DND-41 (cell line): ENCODE results near the gene TMPRSS11D.

Experiments
- ATAC-seq: fragments of 200-7000 bp; cut with Tn5 transposase; 3 replicates; pipeline ENCODE4 v1.9.1; 2021; ENCODE audit warnings: low read depth; ENCODE audit not compliant: insufficient read depth
- DNase-seq: peaks from one replicate; pipeline ENCODE4 v3.0.0-alpha.2; 2020
- H2AFZ ChIP-seq: 2 replicates; pipeline ENCODE4 v1.6.0; 2012; ENCODE audit warnings: low read depth, low read length
- H3K27ac ChIP-seq: 2 replicates; pipeline ENCODE4 v1.5.1; 2012; ENCODE audit warnings: low read length, inconsistent platforms
- H3K27me3 ChIP-seq: fragments of 200-600 bp; sonication (generic); 2 replicates; pipeline ENCODE4 v1.6.0; 2012; ENCODE audit warnings: low read length, mild to moderate bottlenecking, inconsistent platforms; ENCODE audit not compliant: insufficient read depth, poor library complexity
- H3K36me3 ChIP-seq: 2 replicates; pipeline ENCODE4 v1.5.1; 2012; ENCODE audit warnings: low read length, inconsistent platforms; ENCODE audit not compliant: insufficient read depth
- H3K4me1 ChIP-seq: 2 replicates; pipeline ENCODE4 v1.5.1; 2012; ENCODE audit warnings: mild to moderate bottlenecking, low read length; ENCODE audit not compliant: insufficient read depth
- H3K4me2 ChIP-seq: 2 replicates; pipeline ENCODE4 v1.6.0; 2012; ENCODE audit warnings: mild to moderate bottlenecking, moderate library complexity, low read length, inconsistent platforms; ENCODE audit not compliant: insufficient read depth
- H3K4me3 ChIP-seq, 2 experiments: fragments of 200-600 bp in 1 of 2; shearing (Covaris generic) in 1 of 2; 2 replicates each; pipeline ENCODE4 v1.5.1; 2012 to 2016; ENCODE audit warnings: inconsistent platforms in 2 of 2, low read length in 2 of 2, mild to moderate bottlenecking in 2 of 2, low read depth in 1 of 2, moderate library complexity in 1 of 2
- H3K79me2 ChIP-seq: 2 replicates; pipeline ENCODE4 v1.6.0; 2012; ENCODE audit warnings: low read length, inconsistent platforms; ENCODE audit not compliant: insufficient read depth
- H3K9ac ChIP-seq: 2 replicates; pipeline ENCODE4 v1.6.0; 2012; ENCODE audit warnings: low read depth, mild to moderate bottlenecking, inconsistent platforms, low read length, moderate library complexity
- H3K9me3 ChIP-seq: 2 replicates; pipeline ENCODE4 v1.5.1; 2012; ENCODE audit warnings: low read length, moderate library complexity, mild to moderate bottlenecking, inconsistent platforms; ENCODE audit not compliant: insufficient read depth, severe bottlenecking
- H4K20me1 ChIP-seq: 2 replicates; pipeline ENCODE4 v1.6.0; 2012; ENCODE audit warnings: low read length; ENCODE audit not compliant: insufficient read depth
- CTCF ChIP-seq: IDR thresholded peaks from 2 replicates; pipeline ENCODE4 v1.5.1; 2012; ENCODE audit warnings: borderline replicate concordance, low read length, moderate library complexity, mild to moderate bottlenecking; ENCODE audit not compliant: poor library complexity, severe bottlenecking; ENCODE audit errors: extremely low read depth
- EZH2 ChIP-seq: IDR thresholded peaks from 3 replicates; pipeline ENCODE4 v1.6.1; 2012; ENCODE audit warnings: borderline replicate concordance, low read depth, mild to moderate bottlenecking, moderate library complexity, low read length, inconsistent platforms; ENCODE audit not compliant: severe bottlenecking

The TMPRSS11D gene

GRCh38 chr4:67918428-67918827 lies 34.6 kb upstream of the TMPRSS11D start:
- H3K4me1 ChIP-seq: peaks cover 12% of the 10 kb centered on the region
- ATAC-seq: 0 out of 3 replicates have a peak, but pooled peaks have one; percentile 35
- no peak overlapping the region for H3K4me2 ChIP-seq
- no peaks in the 10 kb centered on the region for H4K20me1 ChIP-seq
- no peak for DNase-seq
- H3K36me3 ChIP-seq: no peaks in the 10 kb centered on the region
- TF ChIP-seq CTCF: peak; percentile 61
- no peak for TF ChIP-seq EZH2
- H3K27ac ChIP-seq: no peak overlapping the region
- H2AFZ ChIP-seq: no peak overlapping the region
- no peaks in the 10 kb centered on the region for H3K9me3 ChIP-seq
- no peak overlapping the region for H3K9ac ChIP-seq
- H3K4me3 ChIP-seq: no peak overlapping the region
- H3K27me3 ChIP-seq: no peaks in the 10 kb centered on the region
- H3K79me2 ChIP-seq: no peaks in the 10 kb centered on the region

- Histone ChIP-seq H2AFZ (no peak overlapping the region), H3K79me2 (no peaks in the 10 kb centered on the region), H3K27me3 (no peaks in the 10 kb centered on the region), H3K9me3 (no peaks in the 10 kb centered on the region), H3K36me3 (no peaks in the 10 kb centered on the region), H3K4me2 (no peak overlapping the region; the same call in 1 of the 2 replicates), H4K20me1 (no peaks in the 10 kb centered on the region), H3K9ac (no peak overlapping the region), H3K27ac (no peak overlapping the region; the same call in 1 of the 2 replicates), H3K4me1 (peaks cover 12% of the 10 kb centered on the region), H3K4me3 (no peak overlapping the region)
- peak; percentile 96 for ATAC-seq
- TF ChIP-seq CTCF: no peak
- DNase-seq: peak; percentile 67
These were observed 31.7 kb upstream of the TMPRSS11D start for GRCh38 chr4:67915400-67915966.

- H3K9ac ChIP-seq: no peak overlapping the region
- H3K36me3 ChIP-seq: no peaks in the 10 kb centered on the region
- no peak for DNase-seq
- no peak overlapping the region for H2AFZ ChIP-seq
- no peak overlapping the region for H3K4me2 ChIP-seq
- peaks cover 12% of the 10 kb centered on the region for H3K4me1 ChIP-seq
- H3K27me3 ChIP-seq: no peaks in the 10 kb centered on the region
- H3K9me3 ChIP-seq: no peaks in the 10 kb centered on the region
- H3K4me3 ChIP-seq: no peak overlapping the region
- no peaks in the 10 kb centered on the region for H3K79me2 ChIP-seq
- H4K20me1 ChIP-seq: no peaks in the 10 kb centered on the region
- no peak for ATAC-seq
- H3K27ac ChIP-seq: no peak overlapping the region
- TF ChIP-seq EZH2: no peak
- no peak for TF ChIP-seq CTCF
These were observed 28.3 kb upstream of the TMPRSS11D start for GRCh38 chr4:67912080-67912479.

DNA sequence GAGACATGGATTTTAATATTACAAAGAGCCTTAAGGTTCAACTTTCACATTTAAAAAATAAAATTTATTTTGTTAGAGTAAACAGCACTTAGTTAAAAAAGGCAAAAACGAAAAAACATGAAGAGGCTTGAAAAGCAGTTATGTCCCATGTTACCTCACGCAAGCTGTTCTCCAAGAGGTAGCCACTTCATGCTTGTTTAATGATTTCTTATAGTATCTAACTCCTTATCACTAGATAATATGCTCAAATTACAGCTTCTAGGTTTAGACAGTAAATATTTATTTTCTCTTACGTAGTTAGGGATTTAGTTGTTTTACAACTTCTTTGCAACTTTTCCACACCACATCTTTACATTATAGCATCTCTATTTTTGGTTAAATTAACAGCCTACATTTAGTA lies 27.8 kb upstream of the TMPRSS11D start:
- no peaks in the 10 kb centered on the region for H3K27me3 ChIP-seq
- H3K9ac ChIP-seq: no peak overlapping the region
- no peak for ATAC-seq
- H3K27ac ChIP-seq: no peak overlapping the region
- no peaks in the 10 kb centered on the region for H3K36me3 ChIP-seq
- no peak overlapping the region for H2AFZ ChIP-seq
- H4K20me1 ChIP-seq: no peaks in the 10 kb centered on the region
- DNase-seq: no peak
- H3K4me2 ChIP-seq: no peak overlapping the region
- no peak overlapping the region for H3K4me3 ChIP-seq
- H3K4me1 ChIP-seq: peaks cover 12% of the 10 kb centered on the region
- no peaks in the 10 kb centered on the region for H3K79me2 ChIP-seq
- TF ChIP-seq EZH2 (no peak), CTCF (no peak)
- H3K9me3 ChIP-seq: no peaks in the 10 kb centered on the region
